ENCODE results near the gene ASB1. TPM values are rescaled to one million over a fixed set of nuclear protein-coding genes. Genes with fewer than 3 reads are reported as not detected.

The ASB1 gene
- total RNA-seq, 2 experiments from 2014 or later: 40.2 to 47.0 TPM

GRCh38 chr2:238413368-238413767 is 13.4 kb upstream of the ASB1 start:
- DNase-seq: no peak
- no peaks in the 10 kb centered on the region for H3K27me3 Mint-ChIP-seq
- H3K36me3 Mint-ChIP-seq: peaks cover 12% of the 10 kb centered on the region
- H3K9me3 Mint-ChIP-seq: peaks cover 11% of the 10 kb centered on the region
- no peaks in the 10 kb centered on the region for H3K4me1 Mint-ChIP-seq
- H3K27ac Mint-ChIP-seq: no peak overlapping the region
- H3K4me3 Mint-ChIP-seq: no peak overlapping the region

GRCh38 chr2:238415036-238415764 is 11.5 kb upstream of the ASB1 start:
- Mint-ChIP-seq H3K27me3 (no peaks in the 10 kb centered on the region), H3K4me1 (no peaks in the 10 kb centered on the region), H3K9me3 (peaks cover 11% of the 10 kb centered on the region), H3K36me3 (peaks cover 12% of the 10 kb centered on the region), H3K4me3 (no peak overlapping the region), H3K27ac (no peak overlapping the region)
- peak; percentile 23 for DNase-seq

- Mint-ChIP-seq H3K27me3 (no peaks in the 10 kb centered on the region), H3K4me3 (no peak overlapping the region), H3K36me3 (peaks cover 12% of the 10 kb centered on the region), H3K4me1 (no peaks in the 10 kb centered on the region), H3K27ac (no peak overlapping the region), H3K9me3 (peaks cover 11% of the 10 kb centered on the region)
- DNase-seq: no peak
Observed at GRCh38 chr2:238415893-238416292, 10.8 kb upstream of the ASB1 start.

- DNase-seq: no peak
- Mint-ChIP-seq H3K4me1 (no peaks in the 10 kb centered on the region), H3K36me3 (peaks cover 12% of the 10 kb centered on the region), H3K4me3 (no peak overlapping the region), H3K9me3 (peaks cover 11% of the 10 kb centered on the region), H3K27me3 (no peaks in the 10 kb centered on the region), H3K27ac (no peak overlapping the region)
Observed at GRCh38 chr2:238418196-238418998, 8.3 kb upstream of the ASB1 start.

- no peak for DNase-seq
- H3K4me3 Mint-ChIP-seq: no peak overlapping the region
- H3K36me3 Mint-ChIP-seq: peaks cover 12% of the 10 kb centered on the region
- H3K9me3 Mint-ChIP-seq: peaks cover 11% of the 10 kb centered on the region
- no peaks in the 10 kb centered on the region for H3K4me1 Mint-ChIP-seq
- no peak overlapping the region for H3K27ac Mint-ChIP-seq
- no peaks in the 10 kb centered on the region for H3K27me3 Mint-ChIP-seq
Observed at GRCh38 chr2:238418999-238419546, 7.7 kb upstream of the ASB1 start.

GRCh38 chr2:238420442-238420841 is 6.3 kb upstream of the ASB1 start:
- Mint-ChIP-seq H3K4me1 (no peaks in the 10 kb centered on the region), H3K27ac (no peak overlapping the region), H3K36me3 (peaks cover 11% of the 10 kb centered on the region), H3K27me3 (no peaks in the 10 kb centered on the region), H3K9me3 (peaks cover 10% of the 10 kb centered on the region), H3K4me3 (no peak overlapping the region)
- DNase-seq: no peak

- Mint-ChIP-seq H3K27ac (no peak overlapping the region), H3K27me3 (no peaks in the 10 kb centered on the region), H3K4me1 (peaks cover 2% of the 10 kb centered on the region), H3K36me3 (peaks cover 6% of the 10 kb centered on the region), H3K4me3 (no peak overlapping the region), H3K9me3 (peaks cover 5% of the 10 kb centered on the region)
- DNase-seq: no peak
Observed at GRCh38 chr2:238420878-238421694, 5.6 kb upstream of the ASB1 start.

GRCh38 chr2:238421695-238422035 is 5.1 kb upstream of the ASB1 start:
- Mint-ChIP-seq H3K9me3 (peaks cover 2% of the 10 kb centered on the region), H3K4me1 (peaks cover 4% of the 10 kb centered on the region), H3K36me3 (peaks cover 2% of the 10 kb centered on the region), H3K4me3 (no peak overlapping the region), H3K27ac (no peak overlapping the region), H3K27me3 (no peaks in the 10 kb centered on the region)
- no peak for DNase-seq

GRCh38 chr2:238422285-238422684 is 4.4 kb upstream of the ASB1 start:
- Mint-ChIP-seq H3K27ac (no peak overlapping the region), H3K9me3 (no peaks in the 10 kb centered on the region), H3K4me1 (peaks cover 4% of the 10 kb centered on the region), H3K27me3 (no peaks in the 10 kb centered on the region), H3K36me3 (peaks cover 1% of the 10 kb centered on the region), H3K4me3 (no peak overlapping the region)
- no peak for DNase-seq

- H3K4me3 Mint-ChIP-seq: no peak overlapping the region
- no peak for DNase-seq
- H3K4me1 Mint-ChIP-seq: peaks cover 8% of the 10 kb centered on the region
- no peaks in the 10 kb centered on the region for H3K27me3 Mint-ChIP-seq
- peaks cover 8% of the 10 kb centered on the region for H3K36me3 Mint-ChIP-seq
- no peak overlapping the region for H3K27ac Mint-ChIP-seq
- H3K9me3 Mint-ChIP-seq: no peaks in the 10 kb centered on the region
Observed at GRCh38 chr2:238422940-238423339, 3.8 kb upstream of the ASB1 start.

GRCh38 chr2:238423561-238424312 is 3.0 kb upstream of the ASB1 start:
- no peak overlapping the region for H3K4me3 Mint-ChIP-seq
- no peak for DNase-seq
- H3K27ac Mint-ChIP-seq: no peak overlapping the region
- H3K27me3 Mint-ChIP-seq: no peaks in the 10 kb centered on the region
- peaks cover 16% of the 10 kb centered on the region for H3K4me1 Mint-ChIP-seq
- H3K36me3 Mint-ChIP-seq: peaks cover 9% of the 10 kb centered on the region
- H3K9me3 Mint-ChIP-seq: no peaks in the 10 kb centered on the region

- peak overlapping the region; percentile 8 for H3K27ac Mint-ChIP-seq
- no peaks in the 10 kb centered on the region for H3K9me3 Mint-ChIP-seq
- peaks cover 14% of the 10 kb centered on the region for H3K36me3 Mint-ChIP-seq
- H3K27me3 Mint-ChIP-seq: no peaks in the 10 kb centered on the region
- no peak for DNase-seq
- no peak overlapping the region for H3K4me3 Mint-ChIP-seq
- peaks cover 21% of the 10 kb centered on the region for H3K4me1 Mint-ChIP-seq
Observed at GRCh38 chr2:238424313-238424700, 2.4 kb upstream of the ASB1 start.

- H3K27me3 Mint-ChIP-seq: no peaks in the 10 kb centered on the region
- peaks cover 30% of the 10 kb centered on the region for H3K4me1 Mint-ChIP-seq
- no peak overlapping the region for H3K4me3 Mint-ChIP-seq
- H3K27ac Mint-ChIP-seq: no peak overlapping the region
- H3K36me3 Mint-ChIP-seq: peaks cover 23% of the 10 kb centered on the region
- DNase-seq: no peak
- H3K9me3 Mint-ChIP-seq: no peaks in the 10 kb centered on the region
Observed at GRCh38 chr2:238425505-238425978, 1.2 kb upstream of the ASB1 start.

- Mint-ChIP-seq H3K9me3 (no peaks in the 10 kb centered on the region), H3K27ac (peak overlapping the region; percentile 90), H3K27me3 (no peaks in the 10 kb centered on the region), H3K4me3 (peak overlapping the region; percentile 91), H3K36me3 (peaks cover 29% of the 10 kb centered on the region), H3K4me1 (peaks cover 34% of the 10 kb centered on the region)
- DNase-seq: no peak
Observed at GRCh38 chr2:238425979-238426567, 654 bp upstream of the ASB1 start.

Measured in activated naive CD8-positive, alpha-beta T cell treated with anti-CD3 and anti-CD28 coated beads for 36 hours (primary cell).